ENCODE results near the gene PRRT3. TPM values are rescaled to one million over a fixed set of nuclear protein-coding genes. Genes with fewer than 3 reads are reported as not detected.

The PRRT3 gene
- total and polyA plus RNA-seq, 2 of the 13 experiments (the other 11 are each of a cell fraction or from before 2014, with no cell fraction given) = 0.22 to 0.44 TPM

DNA sequence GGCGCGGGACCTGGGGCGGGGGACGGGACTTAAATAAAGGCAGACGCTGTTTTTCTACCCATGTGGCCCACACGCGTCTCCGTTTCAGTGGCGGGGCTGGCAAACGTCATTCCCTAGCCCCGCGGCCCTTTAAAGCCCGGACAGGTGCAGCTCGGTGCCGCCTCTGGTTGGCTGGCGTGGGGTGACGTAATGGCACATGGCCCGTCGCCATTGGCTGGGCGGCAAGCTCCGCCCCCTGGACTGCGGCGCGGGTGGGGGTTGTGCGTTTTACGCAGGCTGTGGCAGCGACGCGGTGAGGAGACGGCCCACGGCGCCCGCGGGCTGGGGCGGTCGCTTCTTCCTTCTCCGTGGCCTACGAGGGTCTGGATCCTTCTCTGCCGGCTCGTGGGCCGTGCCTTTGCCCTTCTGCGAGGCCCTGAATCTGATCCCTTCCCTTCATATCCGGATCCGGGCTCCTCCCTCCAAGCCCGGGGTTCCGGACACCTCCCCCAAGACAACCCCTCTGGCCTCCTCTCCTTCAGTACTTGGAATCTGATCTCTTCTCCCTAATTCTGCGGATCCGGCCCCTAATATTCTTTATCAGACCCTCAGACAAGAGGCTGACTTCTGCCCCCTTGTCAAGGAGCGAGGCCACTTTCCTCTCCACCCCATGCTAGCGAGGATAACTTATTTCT, 18.5 kb downstream of the PRRT3 start, which contains the start of gene CRELD1 (continued):
- TF ChIP-seq NFRKB (IDR thresholded peaks at IDR 0.05) (no peak), ZSCAN30 (CRISPR knock-in tag; IDR thresholded peaks at IDR 0.05) (no peak), RELA (CRISPR knock-in tag; IDR thresholded peaks at IDR 0.05) (no peak), TRIM24 (CRISPR knock-in tag; IDR thresholded peaks at IDR 0.05) (no peak), ZNF501 (CRISPR knock-in tag; IDR thresholded peaks at IDR 0.05) (no peak; the same call in 1 of the 2 replicates), YEATS2 (CRISPR knock-in tag; IDR thresholded peaks at IDR 0.05; ENCODE audit: borderline replicate concordance) (peak; percentile 84), ZNF883 (CRISPR knock-in tag; IDR thresholded peaks at IDR 0.05; ENCODE audit: not compliant biosample characterization) (no peak), ZNF558 (CRISPR knock-in tag; IDR thresholded peaks at IDR 0.05; ENCODE audit: borderline replicate concordance) (peak; percentile 71; the same call in 1 of the 2 replicates), ZKSCAN1 (IDR thresholded peaks at IDR 0.05; ENCODE audit: low read length) (no peak), ZNF616 (CRISPR knock-in tag; IDR thresholded peaks at IDR 0.05; ENCODE audit: low read depth) (peak; percentile 86; the same call in 1 of the 2 replicates), BHLHE40 (IDR thresholded peaks at IDR 0.05; ENCODE audit: low read length) (0 out of 2 replicates have a peak, but pooled peaks have one; percentile 32), ZNF782 (CRISPR knock-in tag; IDR thresholded peaks at IDR 0.05; ENCODE audit: borderline replicate concordance) (no peak), GATAD1 (CRISPR knock-in tag; IDR thresholded peaks at IDR 0.05) (peak; percentile 77), ZSCAN9 (CRISPR knock-in tag; IDR thresholded peaks at IDR 0.05; ENCODE audit: borderline replicate concordance) (no peak), ZNF7 (CRISPR knock-in tag; IDR thresholded peaks at IDR 0.05) (no peak), ZNF367 (CRISPR knock-in tag; IDR thresholded peaks at IDR 0.05; ENCODE audit: borderline replicate concordance) (peak; percentile 97), STAG1 (CRISPR knock-in tag; IDR thresholded peaks at IDR 0.05) (no peak), FOSL2 (CRISPR knock-in tag; IDR thresholded peaks at IDR 0.05) (peak; percentile 46; the same call in 1 of the 2 replicates), MZF1 (CRISPR knock-in tag; IDR thresholded peaks at IDR 0.05; ENCODE audit: borderline replicate concordance) (no peak), ZNF451 (CRISPR knock-in tag; IDR thresholded peaks at IDR 0.05) (no peak; the same call in 1 of the 2 replicates), ZNF607 (CRISPR knock-in tag; IDR thresholded peaks at IDR 0.05; ENCODE audit: borderline replicate concordance) (peak; percentile 46), BORCS8-MEF2B (CRISPR knock-in tag; IDR thresholded peaks at IDR 0.05) (peak; percentile 20; the same call in 1 of the 2 replicates), KDM1A (CRISPR knock-in tag; IDR thresholded peaks at IDR 0.05) (no peak)
- TF ChIP-seq, protein P1, sequence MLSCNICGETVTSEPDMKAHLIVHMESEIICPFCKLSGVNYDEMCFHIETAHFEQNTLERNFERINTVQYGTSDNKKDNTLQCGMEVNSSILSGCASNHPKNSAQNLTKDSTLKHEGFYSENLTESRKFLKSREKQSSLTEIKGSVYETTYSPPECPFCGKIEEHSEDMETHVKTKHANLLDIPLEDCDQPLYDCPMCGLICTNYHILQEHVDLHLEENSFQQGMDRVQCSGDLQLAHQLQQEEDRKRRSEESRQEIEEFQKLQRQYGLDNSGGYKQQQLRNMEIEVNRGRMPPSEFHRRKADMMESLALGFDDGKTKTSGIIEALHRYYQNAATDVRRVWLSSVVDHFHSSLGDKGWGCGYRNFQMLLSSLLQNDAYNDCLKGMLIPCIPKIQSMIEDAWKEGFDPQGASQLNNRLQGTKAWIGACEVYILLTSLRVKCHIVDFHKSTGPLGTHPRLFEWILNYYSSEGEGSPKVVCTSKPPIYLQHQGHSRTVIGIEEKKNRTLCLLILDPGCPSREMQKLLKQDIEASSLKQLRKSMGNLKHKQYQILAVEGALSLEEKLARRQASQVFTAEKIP (CRISPR knock-in tag; IDR thresholded peaks at IDR 0.05; ENCODE audit: borderline replicate concordance) = no peak
- TF ChIP-seq, protein P2, sequence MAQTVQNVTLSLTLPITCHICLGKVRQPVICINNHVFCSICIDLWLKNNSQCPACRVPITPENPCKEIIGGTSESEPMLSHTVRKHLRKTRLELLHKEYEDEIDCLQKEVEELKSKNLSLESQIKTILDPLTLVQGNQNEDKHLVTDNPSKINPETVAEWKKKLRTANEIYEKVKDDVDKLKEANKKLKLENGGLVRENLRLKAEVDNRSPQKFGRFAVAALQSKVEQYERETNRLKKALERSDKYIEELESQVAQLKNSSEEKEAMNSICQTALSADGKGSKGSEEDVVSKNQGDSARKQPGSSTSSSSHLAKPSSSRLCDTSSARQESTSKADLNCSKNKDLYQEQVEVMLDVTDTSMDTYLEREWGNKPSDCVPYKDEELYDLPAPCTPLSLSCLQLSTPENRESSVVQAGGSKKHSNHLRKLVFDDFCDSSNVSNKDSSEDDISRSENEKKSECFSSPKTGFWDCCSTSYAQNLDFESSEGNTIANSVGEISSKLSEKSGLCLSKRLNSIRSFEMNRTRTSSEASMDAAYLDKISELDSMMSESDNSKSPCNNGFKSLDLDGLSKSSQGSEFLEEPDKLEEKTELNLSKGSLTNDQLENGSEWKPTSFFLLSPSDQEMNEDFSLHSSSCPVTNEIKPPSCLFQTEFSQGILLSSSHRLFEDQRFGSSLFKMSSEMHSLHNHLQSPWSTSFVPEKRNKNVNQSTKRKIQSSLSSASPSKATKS (CRISPR knock-in tag; IDR thresholded peaks at IDR 0.05) = no peak
- TF ChIP-seq, protein P3, sequence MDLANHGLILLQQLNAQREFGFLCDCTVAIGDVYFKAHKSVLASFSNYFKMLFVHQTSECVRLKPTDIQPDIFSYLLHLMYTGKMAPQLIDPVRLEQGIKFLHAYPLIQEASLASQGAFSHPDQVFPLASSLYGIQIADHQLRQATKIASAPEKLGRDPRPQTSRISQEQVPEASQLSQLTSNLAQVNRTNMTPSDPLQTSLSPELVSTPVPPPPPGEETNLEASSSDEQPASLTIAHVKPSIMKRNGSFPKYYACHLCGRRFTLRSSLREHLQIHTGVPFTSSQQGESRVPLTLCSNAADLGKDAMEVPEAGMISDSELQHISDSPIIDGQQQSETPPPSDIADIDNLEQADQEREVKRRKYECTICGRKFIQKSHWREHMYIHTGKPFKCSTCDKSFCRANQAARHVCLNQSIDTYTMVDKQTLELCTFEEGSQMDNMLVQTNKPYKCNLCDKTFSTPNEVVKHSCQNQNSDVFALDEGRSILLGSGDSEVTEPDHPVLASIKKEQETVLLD (CRISPR knock-in tag; IDR thresholded peaks at IDR 0.05; ENCODE audit: low read depth) = no peak

All from HepG2 (cell line).